Subcutaneous adipose tissue (tissue), 4 donors: Measurements from ENCODE around the gene DET1. TPM values are rescaled to one million over a fixed set of nuclear protein-coding genes. Genes with fewer than 3 reads are reported as not detected.

Experiments used
- total RNA-seq, 4 donors: library from RNA; depleted of rRNA; stranded (reverse); fragments of >200 nt; gene quantifications; one replicate each; pipeline ENCODE4 v1.1.0, GENCODE V29; 2016
- TF ChIP-seq, protein P1 (sequence below): fragments of 450-650 bp; IDR thresholded peaks from one replicate; pipeline ENCODE4 v1.5.1; 2016; ENCODE audit warnings: low read depth, mild to moderate bottlenecking, control low read depth, antibody characterized with exemption, moderate library complexity

Gene DET1
- total RNA-seq, 4 donors from 2014 or later, result 6.5 to 10.5 (median 7.0) TPM

DNA sequence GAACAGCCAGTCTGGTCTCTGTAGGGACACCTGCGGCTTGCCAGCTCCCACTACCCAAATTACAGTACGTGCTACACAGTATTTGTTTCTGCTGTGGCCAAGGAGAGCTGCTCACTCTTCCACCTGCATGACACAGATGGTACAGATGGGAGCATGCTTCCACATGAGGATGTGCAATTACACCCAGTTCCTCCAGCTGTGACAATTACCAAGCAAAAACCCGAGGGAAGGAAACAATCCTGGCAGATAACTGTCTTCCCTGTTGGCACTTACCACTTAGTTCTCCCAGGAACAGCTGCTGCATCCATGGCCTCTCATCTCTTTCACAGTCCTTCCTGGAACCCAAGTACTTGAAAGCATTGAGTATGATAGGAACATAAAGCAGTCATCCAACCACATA lies 34.4 kb downstream of the DET1 start:
- TF ChIP-seq, protein P1, sequence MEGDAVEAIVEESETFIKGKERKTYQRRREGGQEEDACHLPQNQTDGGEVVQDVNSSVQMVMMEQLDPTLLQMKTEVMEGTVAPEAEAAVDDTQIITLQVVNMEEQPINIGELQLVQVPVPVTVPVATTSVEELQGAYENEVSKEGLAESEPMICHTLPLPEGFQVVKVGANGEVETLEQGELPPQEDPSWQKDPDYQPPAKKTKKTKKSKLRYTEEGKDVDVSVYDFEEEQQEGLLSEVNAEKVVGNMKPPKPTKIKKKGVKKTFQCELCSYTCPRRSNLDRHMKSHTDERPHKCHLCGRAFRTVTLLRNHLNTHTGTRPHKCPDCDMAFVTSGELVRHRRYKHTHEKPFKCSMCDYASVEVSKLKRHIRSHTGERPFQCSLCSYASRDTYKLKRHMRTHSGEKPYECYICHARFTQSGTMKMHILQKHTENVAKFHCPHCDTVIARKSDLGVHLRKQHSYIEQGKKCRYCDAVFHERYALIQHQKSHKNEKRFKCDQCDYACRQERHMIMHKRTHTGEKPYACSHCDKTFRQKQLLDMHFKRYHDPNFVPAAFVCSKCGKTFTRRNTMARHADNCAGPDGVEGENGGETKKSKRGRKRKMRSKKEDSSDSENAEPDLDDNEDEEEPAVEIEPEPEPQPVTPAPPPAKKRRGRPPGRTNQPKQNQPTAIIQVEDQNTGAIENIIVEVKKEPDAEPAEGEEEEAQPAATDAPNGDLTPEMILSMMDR, result no peak

DNA sequence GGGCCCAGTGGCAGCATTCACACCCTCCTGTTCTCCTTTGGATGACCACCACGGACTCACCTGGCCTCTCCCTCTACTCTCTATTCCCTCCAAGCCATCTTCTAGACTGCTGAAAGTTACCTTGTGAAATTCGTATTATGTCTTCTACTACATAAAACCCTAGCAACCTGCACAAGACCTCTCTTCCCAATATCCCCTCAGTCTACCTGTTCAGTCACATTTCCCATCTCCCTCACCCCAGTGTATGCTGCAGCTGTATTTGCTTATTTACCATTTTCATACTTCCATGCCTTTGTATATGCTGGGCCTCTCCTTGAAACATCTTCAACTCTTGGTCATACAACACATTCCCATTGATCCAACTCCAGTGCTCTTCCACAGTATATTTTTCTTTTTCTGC lies 35.3 kb downstream of the DET1 start:
- TF ChIP-seq, protein P1, result no peak

DNA sequence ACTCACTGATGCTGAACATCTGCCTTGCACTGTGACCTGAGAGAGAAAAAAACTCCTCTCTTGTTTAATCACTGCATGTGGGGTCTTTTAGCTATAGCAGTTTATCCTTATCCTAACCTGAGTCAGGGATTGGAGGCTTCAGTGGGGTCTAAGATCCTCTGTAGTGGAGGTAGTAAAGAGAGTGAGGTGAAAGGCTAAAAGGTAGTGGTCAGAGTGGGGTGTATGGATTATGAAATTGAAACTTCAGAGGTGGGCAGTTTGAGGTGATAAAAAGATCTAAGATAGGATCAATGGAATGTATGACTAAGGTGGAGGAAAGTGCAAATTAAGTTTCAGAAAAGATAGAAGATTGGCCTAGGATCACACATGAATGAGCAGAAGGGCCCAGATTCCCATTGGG lies 36.5 kb downstream of the DET1 start:
- TF ChIP-seq, protein P1, result no peak

DNA sequence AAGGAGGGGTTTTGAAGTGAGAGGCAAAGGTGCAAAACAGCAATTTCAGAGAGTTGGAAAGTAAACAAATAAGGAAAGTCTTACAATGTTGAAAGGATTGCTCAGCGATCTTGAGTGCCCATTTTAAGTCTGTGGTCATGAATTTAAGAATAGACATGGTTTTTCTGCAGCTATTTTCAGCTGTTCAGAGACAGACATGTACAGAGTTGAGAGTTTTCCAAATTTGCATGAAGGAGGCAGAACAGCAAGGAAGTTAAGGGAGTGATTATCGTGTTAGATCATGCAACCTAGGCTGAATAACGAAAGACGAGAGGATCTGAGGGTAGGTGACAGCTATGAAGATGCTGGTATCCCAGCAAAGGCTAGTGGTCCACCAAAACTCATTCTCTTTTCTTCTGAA lies 37.2 kb downstream of the DET1 start:
- TF ChIP-seq, protein P1, result no peak

DNA sequence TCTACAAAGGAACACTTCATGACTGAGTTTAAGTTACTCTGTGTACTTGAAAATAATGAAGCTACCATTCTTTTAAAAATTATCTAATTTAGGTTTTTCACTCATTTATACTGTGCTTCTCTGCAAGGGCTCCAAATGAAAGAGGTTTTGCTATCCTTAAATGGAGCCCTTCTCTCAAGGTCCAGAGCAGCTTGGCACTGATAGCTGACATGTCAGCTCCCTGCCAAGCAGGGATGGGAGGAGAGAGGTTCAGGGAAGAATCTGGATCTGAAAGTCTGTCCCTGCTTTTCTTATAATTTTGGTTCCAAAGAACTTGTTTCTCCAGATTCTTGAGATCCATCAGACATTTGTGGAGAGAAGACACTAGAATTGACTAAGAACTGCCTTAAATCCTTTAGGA lies 39.9 kb downstream of the DET1 start:
- TF ChIP-seq, protein P1, result no peak

DNA sequence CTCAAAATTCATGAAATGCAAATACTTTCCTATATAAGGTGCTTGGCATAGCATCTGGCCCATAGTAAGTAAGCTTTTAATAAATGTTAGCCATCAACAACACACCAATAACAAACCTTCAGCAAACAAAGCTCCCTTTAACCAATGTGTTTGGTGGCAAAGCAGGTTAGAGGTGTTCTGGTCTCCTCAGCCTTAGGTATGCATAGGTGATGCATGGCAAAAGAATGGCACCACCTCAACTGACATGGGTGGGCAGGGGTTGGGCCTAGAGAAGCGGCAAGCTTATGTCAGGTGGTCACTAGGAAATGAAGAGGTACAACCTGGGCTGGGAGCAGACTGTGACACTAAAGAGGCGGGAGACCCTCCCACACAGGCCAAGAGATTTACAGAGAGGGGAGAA lies 40.8 kb downstream of the DET1 start:
- TF ChIP-seq, protein P1, result no peak

DNA sequence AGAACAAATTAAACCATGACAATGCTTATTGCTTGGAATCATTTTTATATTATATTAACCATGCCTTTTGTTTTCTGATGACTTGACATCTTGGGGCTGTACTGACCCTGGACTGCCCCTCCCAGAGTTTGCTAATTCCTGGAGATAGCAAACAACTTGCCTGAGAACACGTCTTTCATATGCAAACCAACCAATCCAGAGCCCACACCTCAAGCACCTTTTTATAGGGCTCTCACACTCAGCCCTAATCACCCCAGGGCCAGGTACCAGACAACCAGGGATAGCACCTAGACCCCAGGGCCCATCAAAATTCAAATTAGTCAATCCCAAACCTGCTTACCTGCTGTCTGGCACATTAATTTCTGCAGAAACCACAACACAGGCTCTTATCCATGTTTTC lies 42.0 kb downstream of the DET1 start:
- TF ChIP-seq, protein P1, result no peak
